Adipose tissue (tissue), 3 donors: ENCODE measurements around the gene SORCS2. TPM values are rescaled to one million over a fixed set of nuclear protein-coding genes. Genes with fewer than 3 reads are reported as not detected.

Experiments
- H3K27ac ChIP-seq: one replicate; pipeline ENCODE4 v1.5.1; 2013; ENCODE audit warnings: low read depth, low read length
- WGBS, 3 donors: extraction: QIAGEN DNeasy Blood & Tissue Kit; methylation state at CpG; one replicate each; pipeline ENCODE4 v1.1.7; 2013; 5-methylcytosine and 5-hydroxymethylcytosine counted together
- polyA plus RNA-seq, 3 donors: library from polyadenylated mRNA; stranded (reverse); fragments of 200-250 nt; gene quantifications; one replicate each; pipeline ENCODE4 v1.2.3, GENCODE V29; 2013
- donor health status: healthy with polysubstance abuse.
- donor health status: Bipolar disorder and iron deficiency.
- donor health status: healthy.

The SORCS2 gene
- polyA plus RNA-seq, 3 donors: 0.22 to 2.2 (median 0.83) TPM

DNA sequence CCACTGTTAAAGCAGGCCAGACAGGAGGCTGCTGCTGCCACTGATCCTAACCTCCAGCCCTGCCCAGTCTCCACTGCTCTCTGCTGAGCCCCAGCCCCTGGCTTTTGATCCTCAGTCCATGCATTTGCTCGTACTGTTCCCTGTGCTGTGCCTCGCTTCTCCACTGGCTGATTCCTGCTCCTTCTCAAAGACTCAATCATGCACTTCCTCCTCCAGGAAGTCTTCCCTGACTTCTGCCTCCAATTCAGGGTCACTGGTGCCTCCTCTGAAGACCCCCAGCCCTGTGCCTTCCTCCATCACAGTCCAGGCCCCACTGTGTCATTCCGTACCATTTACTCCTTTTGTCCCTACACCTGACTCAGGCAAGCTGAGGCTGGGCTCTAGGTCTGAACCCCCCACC is 473.0 kb downstream of the SORCS2 start:
- H3K27ac ChIP-seq: no peak overlapping the region
- WGBS, 3 donors: 84 to 93% (median 91%) methylated on average over 3 of the region's 3 CpGs

DNA sequence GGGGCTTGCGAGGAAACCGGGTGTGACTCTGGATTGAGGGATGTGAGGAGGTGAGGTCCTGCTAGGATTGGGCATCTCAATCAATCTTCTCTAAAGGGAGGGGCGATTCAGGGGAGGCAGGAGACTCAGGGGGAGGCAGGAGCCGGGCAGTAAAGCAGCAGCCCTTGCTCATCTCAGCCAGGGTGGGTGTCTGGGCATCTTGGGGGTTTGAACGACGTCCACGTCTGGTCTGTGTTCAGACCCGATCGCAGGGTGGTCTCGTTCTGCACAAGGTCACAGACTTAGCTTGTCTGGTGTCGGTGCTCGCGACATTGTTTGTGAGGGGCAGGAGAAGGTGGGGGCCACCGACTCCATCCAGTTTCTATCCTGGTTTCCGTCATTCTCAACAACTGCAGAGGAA is 473.7 kb downstream of the SORCS2 start:
- WGBS, 3 donors: 70 to 91% (median 90%) methylated on average over 15 of the region's 15 CpGs
- no peak overlapping the region for H3K27ac ChIP-seq

DNA sequence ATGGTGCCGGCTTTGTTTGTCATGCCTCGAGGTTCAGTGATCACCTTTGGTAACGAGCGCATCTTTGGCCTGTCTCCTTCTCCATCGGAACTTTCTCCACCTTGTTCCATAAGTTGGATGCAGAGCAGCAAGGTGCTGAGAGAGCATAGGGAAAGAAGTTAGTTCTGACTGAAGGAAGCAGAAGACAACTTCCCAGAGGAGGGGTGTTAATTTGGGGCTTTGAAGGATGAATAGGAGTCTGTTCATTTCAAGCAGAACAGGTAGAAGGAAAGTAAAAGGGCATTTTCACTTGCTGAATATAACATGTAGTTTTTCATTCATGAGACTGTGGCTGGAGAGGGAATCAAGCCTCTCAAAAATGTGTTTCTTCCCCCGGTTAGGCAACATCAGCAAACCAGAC is 474.4 kb downstream of the SORCS2 start:
- WGBS, 3 donors: 85 to 94% (median 94%) methylated on average over 6 of the region's 6 CpGs
- H3K27ac ChIP-seq: no peak overlapping the region

DNA sequence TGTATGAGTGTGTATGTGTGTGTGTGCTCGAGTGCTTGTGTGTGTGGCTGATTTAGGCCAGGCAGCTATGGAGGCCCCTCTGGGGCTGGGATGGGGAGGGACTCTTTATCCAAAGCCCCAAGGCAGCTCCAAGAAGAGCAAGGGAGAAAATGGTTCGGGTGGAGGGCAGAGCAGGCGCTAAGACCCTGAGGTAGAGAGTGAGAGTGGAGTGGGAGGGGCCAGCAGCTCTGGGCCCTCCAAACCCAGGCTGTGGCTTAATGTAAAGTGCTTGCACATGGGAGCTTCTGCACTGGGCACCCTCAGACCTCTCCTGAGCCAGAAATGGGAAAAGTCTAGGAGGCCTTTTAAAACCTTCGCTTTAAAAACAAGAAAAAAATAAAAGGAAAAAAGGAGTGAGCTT is 475.9 kb downstream of the SORCS2 start:
- 75 to 88% (median 83%) methylated on average over 4 of the region's 4 CpGs for WGBS, 3 donors

DNA sequence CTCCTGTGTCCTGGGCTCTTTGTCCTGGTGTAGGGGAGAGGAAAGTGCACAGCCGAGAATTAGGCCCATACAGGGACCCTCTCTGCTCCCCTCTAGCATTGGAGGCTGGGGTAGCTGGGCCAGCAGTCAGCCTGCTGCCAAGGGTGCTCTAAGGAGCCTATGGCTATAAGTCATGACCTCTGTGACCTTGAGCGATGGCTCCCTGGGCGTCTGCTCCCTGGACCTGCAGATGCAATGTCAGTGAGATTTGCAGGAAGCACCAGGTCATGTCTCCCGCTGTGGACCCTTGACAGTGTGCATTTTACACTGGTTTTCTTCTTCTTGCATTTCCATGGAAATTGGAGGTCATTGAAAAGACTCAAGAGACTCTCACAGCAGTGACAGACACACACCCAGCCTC is 476.5 kb downstream of the SORCS2 start:
- 63 to 78% (median 63%) methylated on average over 4 of the region's 4 CpGs for WGBS, 3 donors

More for the DNA sequence above, 475.9 kb downstream of the SORCS2 start:
- no peak overlapping the region for H3K27ac ChIP-seq

DNA sequence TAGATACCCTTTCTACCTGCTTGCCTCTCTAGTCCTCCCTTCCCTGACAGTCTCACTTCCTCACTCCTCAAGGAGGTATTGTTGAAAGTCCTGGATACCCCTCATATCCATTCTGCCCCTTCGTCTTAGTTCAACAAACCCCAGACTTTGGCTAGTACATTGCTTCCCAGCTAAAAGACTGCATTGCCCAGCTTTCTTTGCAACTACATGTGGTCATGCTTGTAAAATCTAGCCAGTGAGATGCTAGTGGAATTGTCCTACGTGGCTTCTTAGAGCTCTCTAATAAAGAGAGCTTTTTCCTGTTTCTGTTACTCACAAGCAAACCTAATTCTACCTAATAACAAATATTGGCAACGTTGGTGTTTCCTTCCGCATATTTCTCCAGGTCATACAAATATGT is 480.3 kb downstream of the SORCS2 start:
- WGBS, 3 donors: 70 to 82% (median 73%) methylated on average over 4 of the region's 4 CpGs
- no peak overlapping the region for H3K27ac ChIP-seq

More for the DNA sequence above, 476.5 kb downstream of the SORCS2 start:
- H3K27ac ChIP-seq: no peak overlapping the region

DNA sequence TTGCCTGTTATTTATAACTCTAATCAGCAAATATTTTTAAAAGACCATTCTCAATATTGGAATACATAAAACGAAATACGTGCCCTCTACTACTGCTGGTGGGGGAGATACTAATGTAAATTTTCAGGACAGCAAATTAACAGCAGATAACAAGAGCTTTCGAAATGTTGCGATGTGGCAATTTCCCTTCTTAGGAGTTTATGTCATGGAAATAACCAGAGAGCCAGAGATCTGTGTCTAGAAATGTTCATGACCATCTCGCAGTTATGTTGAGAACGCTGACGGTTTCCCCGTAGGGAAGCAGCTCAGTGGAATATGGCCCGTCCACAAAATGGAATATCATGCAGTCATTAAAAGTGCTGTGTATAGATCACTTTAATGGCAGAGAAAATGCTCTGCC is 480.8 kb downstream of the SORCS2 start:
- H3K27ac ChIP-seq: no peak overlapping the region
- 60 to 89% (median 65%) methylated on average over 9 of the region's 9 CpGs for WGBS, 3 donors

DNA sequence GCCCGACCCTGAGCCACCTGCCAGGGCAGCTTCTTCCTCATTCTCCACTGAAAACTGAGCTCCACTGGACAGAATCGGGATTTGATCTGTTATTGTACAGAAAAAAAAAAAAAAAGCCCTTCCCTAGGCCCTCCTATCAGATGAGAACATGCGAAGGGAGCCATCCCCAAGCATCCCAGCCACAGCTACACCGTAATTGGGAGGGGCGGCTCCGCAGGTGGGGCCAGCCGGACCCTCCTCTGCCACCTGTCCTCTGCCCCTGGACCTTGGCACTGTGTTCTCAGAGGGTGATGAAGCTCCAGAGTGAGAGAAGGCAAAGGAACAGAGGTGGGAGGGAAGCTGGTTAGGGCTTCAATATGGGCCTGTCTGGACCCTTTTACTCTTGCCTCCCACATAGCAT is 482.4 kb downstream of the SORCS2 start:
- 71 to 90% (median 76%) methylated on average over 7 of the region's 7 CpGs for WGBS, 3 donors
- H3K27ac ChIP-seq: no peak overlapping the region

DNA sequence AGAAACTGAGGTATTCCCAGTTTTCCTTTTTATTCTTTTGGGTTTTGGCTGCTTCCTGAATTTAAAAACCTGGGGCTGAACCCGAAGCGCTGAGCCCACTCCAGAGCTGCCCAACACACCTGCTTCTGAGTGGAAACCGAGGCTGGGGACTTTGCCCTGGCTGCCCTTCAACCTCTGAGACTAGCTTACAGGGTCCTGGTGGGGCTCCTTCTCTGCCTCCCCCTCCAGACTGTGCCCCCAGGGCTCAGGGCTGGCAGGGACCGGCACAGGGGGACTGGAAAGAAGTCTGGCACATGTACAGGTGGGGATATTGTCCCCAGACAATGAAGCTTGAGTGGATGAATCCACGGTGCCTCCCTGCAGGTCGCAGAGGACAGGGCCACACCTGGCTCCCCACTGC is 482.8 kb downstream of the SORCS2 start:
- H3K27ac ChIP-seq: no peak overlapping the region

DNA sequence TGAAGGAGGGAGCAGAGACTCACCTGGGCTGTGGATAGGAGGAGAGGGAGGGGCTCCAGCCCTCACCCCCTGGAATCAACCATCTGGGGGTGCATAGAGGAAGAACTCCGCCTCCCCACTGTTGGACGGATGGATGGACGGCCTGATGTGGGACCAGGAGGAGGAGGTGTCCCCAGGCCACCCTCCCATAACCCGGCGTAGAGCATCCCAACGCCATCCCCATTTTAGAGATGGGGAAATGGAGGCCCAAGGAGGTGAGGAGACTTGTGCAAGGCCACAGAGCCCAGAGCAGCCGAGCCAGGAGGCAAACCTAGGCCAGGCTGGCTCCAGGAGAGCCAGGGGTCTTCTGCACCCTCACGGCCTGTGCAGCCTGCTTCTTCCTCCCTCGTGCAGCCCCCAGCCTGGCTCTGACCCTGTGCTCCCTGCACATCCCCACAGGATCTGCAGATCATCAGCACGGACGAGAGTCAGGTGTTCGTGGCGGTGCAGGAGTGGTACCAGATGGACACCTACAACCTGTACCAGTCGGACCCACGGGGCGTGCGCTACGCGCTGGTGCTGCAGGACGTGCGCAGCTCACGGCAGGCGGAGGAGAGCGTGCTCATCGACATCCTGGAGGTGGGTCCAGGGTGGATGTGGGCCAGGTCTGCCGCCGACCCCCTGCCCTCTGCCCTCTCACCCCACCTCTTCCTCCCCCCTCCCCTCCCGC is 483.4 kb downstream of the SORCS2 start:
- 76 to 82% (median 81%) methylated on average over 28 of the region's 28 CpGs for WGBS, 3 donors
- no peak overlapping the region for H3K27ac ChIP-seq

More for the DNA sequence above, 482.8 kb downstream of the SORCS2 start:
- 76 to 93% (median 80%) methylated on average over 6 of the region's 6 CpGs for WGBS, 3 donors

DNA sequence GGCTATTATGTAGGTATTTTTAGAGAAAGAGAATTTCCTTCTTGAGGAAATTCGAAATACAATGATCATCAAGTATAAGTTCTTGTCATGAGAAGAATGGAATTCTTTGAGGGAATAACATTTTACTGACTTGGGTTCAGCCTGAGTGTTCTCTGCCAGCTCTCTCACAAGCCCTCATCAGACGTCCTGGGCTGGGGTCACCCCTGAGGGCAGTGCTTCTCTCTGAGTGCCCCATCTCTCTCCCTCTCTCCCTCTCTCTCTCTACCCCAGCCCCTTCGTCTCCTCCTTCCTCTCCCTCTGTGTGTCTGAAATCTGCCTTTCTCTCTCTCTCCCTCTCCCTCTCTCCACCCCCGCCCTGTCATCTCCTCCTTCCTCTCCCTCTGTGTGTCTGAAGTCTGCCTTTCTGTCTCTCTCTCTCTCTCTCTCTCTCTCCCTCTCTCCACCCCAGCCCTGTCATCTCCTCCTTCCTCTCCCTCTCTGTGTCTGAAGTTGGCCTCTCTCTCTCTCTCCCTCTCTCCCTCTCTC is 484.1 kb downstream of the SORCS2 start:
- WGBS, 3 donors: 24 to 33% (median 24%) methylated on average over 4 of the region's 4 CpGs
- no peak overlapping the region for H3K27ac ChIP-seq

DNA sequence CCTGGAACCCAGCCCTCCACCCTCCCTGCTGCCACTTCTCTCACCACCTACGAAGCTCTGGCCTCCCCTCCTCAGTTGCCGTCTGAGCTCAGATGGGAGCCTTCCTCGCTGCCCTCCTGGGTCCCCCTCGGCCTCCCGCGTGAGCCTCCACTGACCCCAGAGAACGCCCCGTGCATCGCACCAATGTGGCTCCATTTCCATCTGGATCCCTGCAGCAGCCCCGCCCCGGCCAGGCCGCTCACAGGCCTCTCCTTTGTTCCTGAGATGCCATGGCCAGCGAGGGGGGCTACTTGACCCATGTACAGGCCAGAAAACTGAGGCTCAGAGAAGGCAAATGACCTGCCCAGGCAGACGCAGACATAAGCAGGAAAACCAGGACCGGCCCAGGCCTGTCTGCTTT is 484.7 kb downstream of the SORCS2 start:
- WGBS, 3 donors: 73 to 82% (median 80%) methylated on average over 15 of the region's 15 CpGs
- H3K27ac ChIP-seq: no peak overlapping the region

DNA sequence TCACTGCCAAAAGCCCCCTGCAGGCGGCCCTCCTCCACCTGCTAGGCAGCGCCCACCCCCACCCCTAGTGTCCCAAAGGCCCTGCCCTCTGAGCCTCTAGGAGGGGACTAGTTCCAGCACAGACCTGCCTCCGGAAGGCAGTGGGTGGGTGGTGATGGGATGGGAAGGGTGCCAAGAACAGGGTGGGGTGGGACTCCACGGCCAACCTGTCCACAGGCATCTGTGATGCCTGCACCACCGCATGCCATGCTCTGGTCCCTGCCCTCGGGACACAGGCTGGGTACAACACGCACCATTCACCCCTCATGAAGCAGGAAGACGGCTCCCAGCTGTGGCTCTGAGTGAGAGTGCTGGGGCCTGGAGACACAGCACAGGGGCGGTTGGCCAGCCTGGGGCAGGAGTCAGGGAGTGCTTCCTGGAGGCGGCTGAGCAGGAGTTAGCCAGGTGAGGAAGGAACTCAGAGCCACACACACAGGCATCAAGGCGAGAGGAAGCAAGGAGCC is 485.5 kb downstream of the SORCS2 start:
- no peak overlapping the region for H3K27ac ChIP-seq
- 59 to 82% (median 67%) methylated on average over 11 of the region's 11 CpGs for WGBS, 3 donors

DNA sequence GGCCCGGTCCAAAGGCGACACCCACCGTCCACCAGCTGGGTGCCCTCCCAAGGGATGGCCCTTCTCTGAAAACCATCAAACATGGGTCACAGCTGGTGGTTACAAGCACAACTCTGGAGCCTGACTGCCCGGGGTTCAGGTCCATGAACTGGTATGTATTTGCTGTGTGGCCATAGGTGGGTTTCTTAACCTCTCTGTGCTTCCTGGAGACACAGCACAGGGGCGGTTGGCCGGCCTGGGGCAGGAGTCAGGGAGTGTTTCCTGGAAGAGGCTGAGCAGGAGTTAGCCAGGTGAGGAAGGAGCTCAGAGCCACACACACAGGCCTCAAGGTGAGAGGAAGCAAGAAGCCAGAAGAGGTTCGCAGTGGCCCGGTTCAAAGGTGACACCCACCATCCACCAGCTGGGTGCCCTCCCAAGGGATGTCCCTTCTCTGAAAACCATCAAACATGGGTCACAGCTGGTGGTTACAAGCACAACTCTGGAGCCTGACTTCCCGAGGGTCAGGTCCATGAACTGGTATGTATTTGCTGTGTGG is 486.0 kb downstream of the SORCS2 start:
- 79 to 87% (median 81%) methylated on average over 9 of the region's 9 CpGs for WGBS, 3 donors
- no peak overlapping the region for H3K27ac ChIP-seq

DNA sequence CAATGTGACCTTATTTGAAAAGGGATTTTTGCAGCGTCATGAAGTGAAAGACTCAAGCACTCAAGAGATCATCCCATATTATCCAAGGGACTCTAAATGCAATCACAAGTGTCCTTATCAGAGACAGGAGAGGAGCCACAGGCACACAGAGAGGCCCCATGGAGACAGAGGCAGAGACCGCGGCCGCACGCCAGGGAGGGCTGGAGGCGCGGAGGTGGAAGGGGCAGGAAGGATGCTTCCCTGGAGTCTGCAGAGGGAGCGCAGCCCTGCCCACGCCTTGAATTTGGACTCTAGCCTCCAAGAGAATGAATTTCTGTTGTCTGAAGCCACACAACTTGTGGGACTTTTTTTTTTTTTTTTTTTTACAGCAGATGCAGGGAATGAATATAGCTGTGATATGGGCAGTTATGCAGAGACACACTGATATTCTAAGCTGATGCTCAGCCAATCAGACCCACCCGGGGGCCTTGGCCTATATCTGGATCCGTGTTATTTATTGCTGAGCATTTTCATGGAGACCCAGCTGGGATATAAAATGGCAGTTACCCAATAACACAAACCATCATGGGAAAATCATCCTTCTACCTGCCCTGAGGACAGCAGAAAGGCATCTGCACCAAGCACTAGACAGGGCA is 487.2 kb downstream of the SORCS2 start:
- H3K27ac ChIP-seq: no peak overlapping the region
- WGBS, 3 donors: 40 to 50% (median 48%) methylated on average over 11 of the region's 11 CpGs

DNA sequence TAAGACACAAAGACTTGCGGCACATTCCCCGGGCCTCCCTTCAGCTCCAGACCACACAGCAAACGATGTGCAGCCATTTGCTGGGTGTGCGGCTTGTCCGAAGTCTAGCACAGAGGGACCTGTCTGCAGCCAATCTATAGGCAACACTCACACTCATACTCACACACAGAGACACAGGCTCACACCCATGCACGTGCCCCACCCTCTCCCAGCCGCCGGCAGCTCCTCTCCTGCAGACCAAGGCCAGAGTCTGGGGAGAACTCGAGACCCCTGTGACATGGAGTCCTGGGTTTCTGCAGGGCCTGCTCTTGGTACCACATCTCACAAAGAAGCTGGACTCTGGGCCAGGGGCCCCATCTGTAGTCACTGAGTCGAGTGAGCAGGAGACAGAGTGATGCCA is 487.8 kb downstream of the SORCS2 start:
- WGBS, 3 donors: 60 to 83% (median 66%) methylated on average over 10 of the region's 10 CpGs

DNA sequence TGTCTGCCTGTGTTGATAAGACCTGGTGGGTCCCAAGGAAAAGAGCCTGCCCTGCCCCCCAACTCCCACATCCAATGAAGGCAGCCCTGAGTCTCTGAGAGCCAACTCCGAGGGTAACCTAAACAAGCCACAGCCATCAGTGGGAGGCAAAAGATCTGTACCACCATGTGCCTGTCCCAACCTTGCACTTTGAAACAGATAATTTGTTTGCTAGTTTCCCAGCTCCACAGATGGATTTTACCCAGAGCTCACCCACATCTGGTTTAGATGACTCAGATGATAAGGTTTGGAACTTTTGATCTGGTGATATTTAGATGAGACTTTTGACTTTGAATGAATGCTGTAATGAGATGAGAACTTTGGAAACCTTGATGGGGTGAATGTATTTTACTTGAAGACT is 488.4 kb downstream of the SORCS2 start:
- H3K27ac ChIP-seq: no peak overlapping the region
- 59 to 89% (median 73%) methylated on average over 1 of the region's 1 CpG for WGBS, 3 donors

More for the DNA sequence above, 487.8 kb downstream of the SORCS2 start:
- H3K27ac ChIP-seq: no peak overlapping the region

DNA sequence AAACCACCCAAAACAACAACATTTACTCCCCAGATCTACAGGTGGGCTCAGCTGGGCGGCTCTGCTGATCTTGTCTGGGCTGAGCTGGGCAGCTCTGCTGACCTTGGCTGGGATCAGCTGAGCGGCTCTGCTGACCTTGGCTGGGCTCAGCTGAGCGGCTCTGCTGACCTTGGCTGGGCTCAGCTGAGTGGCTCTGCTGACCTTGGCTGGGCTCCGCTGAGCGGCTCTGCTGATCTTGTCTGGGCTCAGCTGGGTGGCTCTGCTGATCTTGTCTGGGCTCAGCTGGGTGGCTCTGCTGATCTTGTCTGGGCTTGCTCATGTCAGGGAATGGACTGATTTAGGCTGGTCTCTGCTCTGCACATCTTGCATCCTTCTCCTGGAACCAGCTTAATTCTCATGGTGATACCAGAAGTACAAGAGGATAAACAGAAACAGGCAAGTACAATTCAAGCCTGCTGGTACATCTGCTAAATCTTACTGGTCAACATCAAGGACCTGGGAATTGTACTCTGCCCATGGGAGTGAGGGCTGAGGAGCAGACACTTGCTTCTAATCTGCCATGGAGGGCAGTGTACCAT is 490.9 kb downstream of the SORCS2 start:
- no peak overlapping the region for H3K27ac ChIP-seq
- 52 to 91% (median 65%) methylated on average over 5 of the region's 5 CpGs for WGBS, 3 donors

DNA sequence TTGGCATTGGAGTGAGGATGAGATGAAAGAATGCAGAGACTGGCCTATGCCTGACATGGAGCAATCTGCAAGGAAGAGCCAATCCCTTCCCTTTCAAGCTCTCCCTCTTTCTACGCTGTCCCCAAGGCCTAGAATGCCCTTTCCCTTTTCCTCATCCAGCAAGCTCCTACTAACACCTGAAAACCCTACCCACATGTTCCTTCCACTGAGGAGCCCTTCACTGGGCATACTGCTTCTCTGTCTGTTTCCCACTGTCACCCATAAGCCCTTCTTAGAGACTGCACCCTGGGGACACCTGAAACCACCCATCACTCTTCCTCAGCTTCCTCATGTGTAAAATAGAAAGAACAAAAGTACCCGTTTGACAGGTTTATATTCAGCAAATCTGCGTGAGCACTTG is 492.0 kb downstream of the SORCS2 start:
- 69 to 90% (median 88%) methylated on average over 3 of the region's 3 CpGs for WGBS, 3 donors
- no peak overlapping the region for H3K27ac ChIP-seq
